ENCODE measurements around the gene KCNN1. TPM values are rescaled to one million over a fixed set of nuclear protein-coding genes. Genes with fewer than 3 reads are reported as not detected.
"Not testable (repeated sequence)": the region's sequence is repeated elsewhere in the genome, so short reads cannot be mapped to it uniquely, and the experiment has no call there.

Gene KCNN1
- total and polyA plus RNA-seq, 2 donors = 0.24 to 0.79 TPM

- WGBS = 89% methylated on average over 4 of the region's 4 CpGs
- Histone ChIP-seq H3K4me3 (ENCODE audit: low read depth, low read length) (no peak overlapping the region), H3K27ac (ENCODE audit: low read depth) (no peak overlapping the region), H3K4me1 (ENCODE audit: insufficient read depth) (no peaks in the 10 kb centered on the region), H3K36me3 (ENCODE audit: insufficient read depth) (no peaks in the 10 kb centered on the region)
- DNase-seq (ENCODE audit: extremely low spot score) = no peak
Observed at GRCh38 chr19:18027151-18027550, 60.2 kb downstream of the KCNN1 start.

GRCh38 chr19:18029617-18030338 lies 62.9 kb downstream of the KCNN1 start:
- DNase-seq (ENCODE audit: extremely low spot score) = no peak
- H3K36me3 ChIP-seq (ENCODE audit: insufficient read depth) = no peaks in the 10 kb centered on the region
- peak overlapping the region; percentile 59 for H3K27ac ChIP-seq (ENCODE audit: low read depth)
- 27% methylated on average over 8 of the region's 8 CpGs for WGBS
- no peaks in the 10 kb centered on the region for H3K4me1 ChIP-seq (ENCODE audit: insufficient read depth)
- no peak overlapping the region for H3K4me3 ChIP-seq (ENCODE audit: low read depth, low read length)

GRCh38 chr19:18031401-18031800 lies 64.5 kb downstream of the KCNN1 start:
- DNase-seq (ENCODE audit: extremely low spot score); H3K4me3 ChIP-seq (ENCODE audit: low read depth, low read length); H3K36me3 ChIP-seq (ENCODE audit: insufficient read depth); H3K27ac ChIP-seq (ENCODE audit: low read depth); H3K4me1 ChIP-seq (ENCODE audit: insufficient read depth): not testable (repeated sequence)
- 70% methylated on average over 5 of the region's 5 CpGs for WGBS

GRCh38 chr19:18032102-18032501 lies 65.2 kb downstream of the KCNN1 start:
- WGBS = 58% methylated on average over 2 of the region's 2 CpGs
- H3K4me3 ChIP-seq (ENCODE audit: low read depth, low read length); H3K36me3 ChIP-seq (ENCODE audit: insufficient read depth); H3K27ac ChIP-seq (ENCODE audit: low read depth); H3K4me1 ChIP-seq (ENCODE audit: insufficient read depth); DNase-seq (ENCODE audit: extremely low spot score): not testable (repeated sequence)

- over 99% methylated on average over 2 of the region's 2 CpGs for WGBS
- H3K4me3 ChIP-seq (ENCODE audit: low read depth, low read length) = no peak overlapping the region
- no peak for DNase-seq (ENCODE audit: extremely low spot score)
- H3K36me3 ChIP-seq (ENCODE audit: insufficient read depth) = no peaks in the 10 kb centered on the region
- H3K27ac ChIP-seq (ENCODE audit: low read depth) = no peak overlapping the region
- no peaks in the 10 kb centered on the region for H3K4me1 ChIP-seq (ENCODE audit: insufficient read depth)
Observed at GRCh38 chr19:18041054-18041453, 74.1 kb downstream of the KCNN1 start.

- no peak overlapping the region for H3K27ac ChIP-seq (ENCODE audit: low read depth)
- no peaks in the 10 kb centered on the region for H3K4me1 ChIP-seq (ENCODE audit: insufficient read depth)
- no peak for DNase-seq (ENCODE audit: extremely low spot score)
- WGBS = 92% methylated on average over 3 of the region's 3 CpGs
- no peaks in the 10 kb centered on the region for H3K36me3 ChIP-seq (ENCODE audit: insufficient read depth)
- H3K4me3 ChIP-seq (ENCODE audit: low read depth, low read length) = no peak overlapping the region
Observed at GRCh38 chr19:18043676-18044075, 76.8 kb downstream of the KCNN1 start.

GRCh38 chr19:18044825-18045304 lies 78.0 kb downstream of the KCNN1 start:
- DNase-seq (ENCODE audit: extremely low spot score) = no peak
- 15% methylated on average over 12 of the region's 12 CpGs for WGBS
- no peaks in the 10 kb centered on the region for H3K4me1 ChIP-seq (ENCODE audit: insufficient read depth)

GRCh38 chr19:18045307-18046050 lies 78.6 kb downstream of the KCNN1 start:
- WGBS = 77% methylated on average over 7 of the region's 7 CpGs
- no peak for DNase-seq (ENCODE audit: extremely low spot score)
- Histone ChIP-seq H3K27ac (ENCODE audit: low read depth) (peak overlapping the region; percentile 33), H3K36me3 (ENCODE audit: insufficient read depth) (no peaks in the 10 kb centered on the region), H3K4me3 (ENCODE audit: low read depth, low read length) (peak overlapping the region; percentile 20), H3K4me1 (ENCODE audit: insufficient read depth) (no peaks in the 10 kb centered on the region)

More at GRCh38 chr19:18044825-18045304, 78.0 kb downstream of the KCNN1 start:
- Histone ChIP-seq H3K36me3 (ENCODE audit: insufficient read depth) (no peaks in the 10 kb centered on the region), H3K27ac (ENCODE audit: low read depth) (peak overlapping the region; percentile 35), H3K4me3 (ENCODE audit: low read depth, low read length) (peak overlapping the region; percentile 20)

- H3K4me3 ChIP-seq (ENCODE audit: low read depth, low read length) = no peak overlapping the region
- no peak for DNase-seq (ENCODE audit: extremely low spot score)
- WGBS = 64% methylated on average over 14 of the region's 14 CpGs
- peak overlapping the region; percentile 41 for H3K27ac ChIP-seq (ENCODE audit: low read depth)
- no peaks in the 10 kb centered on the region for H3K36me3 ChIP-seq (ENCODE audit: insufficient read depth)
- H3K4me1 ChIP-seq (ENCODE audit: insufficient read depth) = no peaks in the 10 kb centered on the region
Observed at GRCh38 chr19:18046059-18046718, 79.3 kb downstream of the KCNN1 start.

GRCh38 chr19:18049385-18049784 lies 82.5 kb downstream of the KCNN1 start:
- no peaks in the 10 kb centered on the region for H3K4me1 ChIP-seq (ENCODE audit: insufficient read depth)
- H3K4me3 ChIP-seq (ENCODE audit: low read depth, low read length) = no peak overlapping the region
- 32% methylated on average over 10 of the region's 10 CpGs for WGBS

More at GRCh38 chr19:18049385-18049784, 82.5 kb downstream of the KCNN1 start:
- no peak for DNase-seq (ENCODE audit: extremely low spot score)
- H3K27ac ChIP-seq (ENCODE audit: low read depth) = no peak overlapping the region
- no peaks in the 10 kb centered on the region for H3K36me3 ChIP-seq (ENCODE audit: insufficient read depth)

Small RNAs within 50 kb of the gene (small RNA-seq; reads per million reads assigned to genes)
- gene RNA5SP468 = not detected

Other genes with a start within 250 kb of the KCNN1 start
- 26.8 TPM for gene MAP1S, start 247.6 kb upstream of the KCNN1 start, total RNA-seq
- gene MAP1S, start 247.6 kb upstream of the KCNN1 start, polyA plus RNA-seq = 34.4 TPM
- gene FCHO1, start 215.6 kb upstream of the KCNN1 start, total RNA-seq = 1.4 TPM
- 1.7 TPM for gene FCHO1, start 215.6 kb upstream of the KCNN1 start, polyA plus RNA-seq
- gene B3GNT3, start 172.0 kb upstream of the KCNN1 start, total RNA-seq = 5.7 TPM
- 6.5 TPM for gene B3GNT3, start 172.0 kb upstream of the KCNN1 start, polyA plus RNA-seq
- not detected for gene INSL3, start 145.6 kb upstream of the KCNN1 start, total RNA-seq
- gene INSL3, start 145.6 kb upstream of the KCNN1 start, polyA plus RNA-seq = 0.19 TPM
- gene JAK3, start 119.1 kb upstream of the KCNN1 start, total RNA-seq = 4.8 TPM
- 2.7 TPM for gene JAK3, start 119.1 kb upstream of the KCNN1 start, polyA plus RNA-seq
- gene RPL18A, start 107.2 kb upstream of the KCNN1 start, total RNA-seq = 531 TPM
- 2,929 TPM for gene RPL18A, start 107.2 kb upstream of the KCNN1 start, polyA plus RNA-seq
- not detected for gene SLC5A5, start 95.2 kb upstream of the KCNN1 start, total RNA-seq
- not detected for gene SLC5A5, start 95.2 kb upstream of the KCNN1 start, polyA plus RNA-seq
- gene CCDC124, start 34.1 kb upstream of the KCNN1 start, total RNA-seq = 9.7 TPM
- 149 TPM for gene CCDC124, start 34.1 kb upstream of the KCNN1 start, polyA plus RNA-seq
- gene ARRDC2, start 41.1 kb downstream of the KCNN1 start, total RNA-seq = 7.5 TPM
- gene ARRDC2, start 41.1 kb downstream of the KCNN1 start, polyA plus RNA-seq = 38.0 TPM
- gene IL12RB1, start 119.8 kb downstream of the KCNN1 start, total RNA-seq = 0.63 TPM
- gene IL12RB1, start 119.8 kb downstream of the KCNN1 start, polyA plus RNA-seq = 1.1 TPM
- 3.5 TPM for gene MAST3, start 130.7 kb downstream of the KCNN1 start, total RNA-seq
- 7.0 TPM for gene MAST3, start 130.7 kb downstream of the KCNN1 start, polyA plus RNA-seq
- 12.2 TPM for gene PIK3R2, start 186.1 kb downstream of the KCNN1 start, total RNA-seq
- gene PIK3R2, start 186.1 kb downstream of the KCNN1 start, polyA plus RNA-seq = 17.0 TPM
- 6.6 TPM for gene IFI30, start 206.7 kb downstream of the KCNN1 start, total RNA-seq
- 90.6 TPM for gene IFI30, start 206.7 kb downstream of the KCNN1 start, polyA plus RNA-seq
- 4.2 TPM for gene MPV17L2, start 226.1 kb downstream of the KCNN1 start, total RNA-seq
- gene MPV17L2, start 226.1 kb downstream of the KCNN1 start, polyA plus RNA-seq = 22.8 TPM
- gene RAB3A, start 236.9 kb downstream of the KCNN1 start, total RNA-seq = 4.7 TPM
- gene RAB3A, start 236.9 kb downstream of the KCNN1 start, polyA plus RNA-seq = 5.5 TPM

Measured in urinary bladder (tissue), 4 donors.